Mucosa of descending colon (tissue), 3 donors: ENCODE measurements around the gene MYO16. TPM values are rescaled to one million over a fixed set of nuclear protein-coding genes. Genes with fewer than 3 reads are reported as not detected.

Experiments
- ATAC-seq: fragments of 200-7000 bp; cut with Tn5 transposase; one replicate; pipeline ENCODE4 v1.9.1; 2020; ENCODE audit warnings: mild to moderate bottlenecking, moderate library complexity
- DNase-seq, 3 donors: peaks; one replicate each; pipeline ENCODE4 v3.0.0-alpha.2; 2020
- H3K36me3 ChIP-seq: fragments of 200-600 bp; one replicate; pipeline ENCODE4 v1.8.0; 2021; ENCODE audit warnings: low read depth, mild to moderate bottlenecking
- H3K4me1 ChIP-seq: fragments of 200-600 bp; one replicate; pipeline ENCODE4 v1.8.0; 2021; ENCODE audit warnings: low read depth, mild to moderate bottlenecking
- H3K4me3 ChIP-seq: fragments of 200-600 bp; one replicate; pipeline ENCODE4 v1.8.0; 2021; ENCODE audit warnings: mild to moderate bottlenecking
- H3K9me3 ChIP-seq: fragments of 200-600 bp; one replicate; pipeline ENCODE4 v1.8.0; 2021; ENCODE audit warnings: mild to moderate bottlenecking
- intact Hi-C, 2 donors: fragments of 100-400 bp; cut with DNase I in 1 of 2; cut with micrococcal nuclease in 1 of 2; formaldehyde crosslinking; loops; one replicate each; pipeline versions ENCODE4 v1.11.0 to v1.11.1; 2022; cut with DNase I, micrococcal nuclease
- total RNA-seq, 3 donors: library from RNA; stranded (reverse); fragmentation: NEBNext Ultra II Directional in 2 of 3; extraction: Animal tissue kit (Norgen Biotek cat#: 25700) in 2 of 3; gene quantifications; one replicate each; pipeline versions ENCODE4 v1.2.1 to v1.2.4, GENCODE V29; 2021 to 2023
- TF ChIP-seq, protein P1 (sequence below): fragments of 200-600 bp; IDR thresholded peaks from one replicate; pipeline ENCODE4 v1.8.0; 2022; ENCODE audit warnings: antibody characterized with exemption, mild to moderate bottlenecking
- donor health status: DM: no; HTN: no; CAD: no; lungs with moderate emphysema.
- donor health status: DM: no; HTN: no; CAD: no.
- donor health status: DM: no; HTN: yes; CAD: no.

Gene MYO16
- total RNA-seq, 3 donors from 2014 or later = 0.06 TPM; not detected in 2

DNA sequence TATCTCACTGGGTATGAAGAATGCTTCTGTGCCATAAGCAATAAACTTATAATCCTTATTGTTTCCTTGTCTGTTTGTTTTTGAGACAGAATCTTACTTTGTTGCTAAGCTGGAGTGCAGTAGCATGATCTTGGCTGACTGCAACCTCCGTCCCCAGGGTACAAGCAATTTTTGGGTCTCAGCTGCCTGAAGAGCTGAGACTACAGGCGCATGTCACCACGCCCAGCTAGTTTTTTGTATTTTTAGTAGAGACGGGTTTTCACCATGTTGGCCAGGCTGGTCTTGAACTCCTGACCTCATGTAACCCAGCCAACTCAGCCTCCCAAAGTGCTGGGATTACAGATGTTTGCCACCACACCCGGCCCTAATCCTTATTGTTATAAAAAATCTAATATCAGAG is 112.5 kb downstream of the MYO16 start:
- TF ChIP-seq, protein P1, sequence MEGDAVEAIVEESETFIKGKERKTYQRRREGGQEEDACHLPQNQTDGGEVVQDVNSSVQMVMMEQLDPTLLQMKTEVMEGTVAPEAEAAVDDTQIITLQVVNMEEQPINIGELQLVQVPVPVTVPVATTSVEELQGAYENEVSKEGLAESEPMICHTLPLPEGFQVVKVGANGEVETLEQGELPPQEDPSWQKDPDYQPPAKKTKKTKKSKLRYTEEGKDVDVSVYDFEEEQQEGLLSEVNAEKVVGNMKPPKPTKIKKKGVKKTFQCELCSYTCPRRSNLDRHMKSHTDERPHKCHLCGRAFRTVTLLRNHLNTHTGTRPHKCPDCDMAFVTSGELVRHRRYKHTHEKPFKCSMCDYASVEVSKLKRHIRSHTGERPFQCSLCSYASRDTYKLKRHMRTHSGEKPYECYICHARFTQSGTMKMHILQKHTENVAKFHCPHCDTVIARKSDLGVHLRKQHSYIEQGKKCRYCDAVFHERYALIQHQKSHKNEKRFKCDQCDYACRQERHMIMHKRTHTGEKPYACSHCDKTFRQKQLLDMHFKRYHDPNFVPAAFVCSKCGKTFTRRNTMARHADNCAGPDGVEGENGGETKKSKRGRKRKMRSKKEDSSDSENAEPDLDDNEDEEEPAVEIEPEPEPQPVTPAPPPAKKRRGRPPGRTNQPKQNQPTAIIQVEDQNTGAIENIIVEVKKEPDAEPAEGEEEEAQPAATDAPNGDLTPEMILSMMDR = no peak
- no peak for ATAC-seq
- DNase-seq = no peak
- H3K4me1 ChIP-seq = no peaks in the 10 kb centered on the region
- H3K9me3 ChIP-seq = no peaks in the 10 kb centered on the region
- H3K36me3 ChIP-seq = no peaks in the 10 kb centered on the region
- intact Hi-C loops = no loop called here
- H3K4me3 ChIP-seq = no peak overlapping the region

DNA sequence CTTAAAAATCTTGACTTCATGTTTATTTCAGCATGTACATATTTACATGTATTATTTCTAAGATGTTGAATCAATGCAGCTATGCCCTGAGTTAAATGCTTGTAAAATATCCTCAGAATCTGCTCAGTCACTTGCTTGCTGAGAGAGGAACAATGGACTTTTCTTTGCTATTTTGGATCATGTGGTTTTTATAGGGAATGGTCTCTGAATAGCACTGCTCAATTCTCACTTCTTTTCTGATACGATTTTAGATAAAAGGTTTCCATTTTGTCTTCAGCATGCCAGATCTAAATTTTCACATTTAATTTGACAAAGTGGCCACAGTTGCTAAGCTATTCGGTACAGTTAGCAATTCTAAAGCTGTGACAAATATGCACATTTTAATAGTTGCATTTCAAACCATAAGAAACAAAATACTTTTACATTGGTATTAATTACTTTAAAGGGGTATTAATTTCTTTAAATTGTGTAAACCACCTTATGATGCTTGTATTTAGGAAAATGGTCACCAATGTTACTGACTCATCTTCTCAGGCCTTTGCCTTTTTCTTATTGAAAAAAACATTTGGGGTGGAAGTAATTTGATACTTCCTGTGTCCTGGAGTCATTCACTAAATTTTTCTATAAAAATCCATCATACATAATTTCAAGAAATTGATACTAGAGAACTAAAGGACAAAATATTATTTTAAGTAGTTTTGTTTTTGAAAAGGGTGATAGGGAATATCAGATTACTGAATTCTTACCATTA is 113.5 kb downstream of the MYO16 start:
- H3K4me3 ChIP-seq = no peak overlapping the region
- no peak for DNase-seq
- no peaks in the 10 kb centered on the region for H3K4me1 ChIP-seq
- no peaks in the 10 kb centered on the region for H3K36me3 ChIP-seq
- intact Hi-C loops = no loop called here
- no peak for ATAC-seq
- TF ChIP-seq, protein P1 = no peak
- H3K9me3 ChIP-seq = no peaks in the 10 kb centered on the region

DNA sequence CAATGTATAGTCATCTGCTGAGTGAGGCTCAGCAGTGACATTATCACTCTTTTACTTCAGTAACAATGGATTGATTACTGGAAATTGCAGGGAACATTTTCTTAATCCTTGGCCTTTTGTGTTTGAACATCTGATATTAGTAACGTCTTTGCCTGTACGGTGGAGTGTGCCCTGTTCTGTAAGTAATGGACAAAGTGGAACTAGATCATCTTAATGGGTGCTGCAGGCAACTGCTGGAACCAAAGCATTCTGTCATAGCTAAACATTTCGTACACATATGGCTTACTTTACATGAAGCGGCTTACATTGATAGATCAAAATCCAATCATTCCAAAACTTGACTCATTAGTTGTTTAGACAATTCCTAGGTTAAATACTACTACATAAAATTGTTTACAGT is 114.1 kb downstream of the MYO16 start:
- intact Hi-C loops = no loop called here
- no peaks in the 10 kb centered on the region for H3K36me3 ChIP-seq
- no peaks in the 10 kb centered on the region for H3K4me1 ChIP-seq
- H3K4me3 ChIP-seq = no peak overlapping the region
- DNase-seq (no peak), ATAC-seq (no peak)
- TF ChIP-seq, protein P1 = no peak
- H3K9me3 ChIP-seq = no peaks in the 10 kb centered on the region

DNA sequence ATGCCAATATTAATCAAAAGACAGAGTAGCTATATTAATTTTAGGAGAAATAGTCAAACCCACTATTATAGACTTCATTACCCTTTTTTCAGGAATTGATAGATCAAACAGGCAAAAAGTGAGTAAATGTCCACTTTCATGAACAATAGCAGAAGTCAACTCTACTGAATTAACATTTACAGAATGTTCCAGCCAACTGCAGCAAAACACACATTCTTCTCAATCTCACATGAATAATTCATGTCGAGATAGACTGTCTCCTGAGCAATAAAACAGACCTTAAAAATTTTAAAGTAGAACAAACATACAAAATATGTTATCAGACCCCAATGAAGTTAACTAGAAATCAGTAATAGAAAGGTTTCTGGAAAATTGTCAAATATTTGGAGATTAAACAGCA is 118.4 kb downstream of the MYO16 start:
- no peak for ATAC-seq
- DNase-seq = no peak

DNA sequence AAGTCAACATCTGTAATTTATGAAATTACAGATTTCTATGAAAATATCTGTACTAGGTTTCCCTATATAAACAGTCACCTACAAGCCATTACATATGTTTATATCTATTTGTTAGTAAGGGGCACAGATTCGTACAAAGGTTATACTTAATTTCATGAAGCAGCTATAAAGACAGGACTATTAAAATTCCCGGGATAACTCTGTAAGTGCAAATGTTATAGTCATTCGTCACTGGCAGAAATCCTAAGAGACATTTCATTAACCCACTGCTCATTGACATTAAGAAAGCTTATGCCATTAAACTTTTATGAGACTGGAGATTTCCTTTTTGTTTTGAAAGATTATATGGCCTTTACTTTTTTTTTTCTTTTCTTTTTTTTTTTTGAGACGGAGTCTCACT is 122.9 kb downstream of the MYO16 start:
- no peak for DNase-seq
- Histone ChIP-seq H3K4me1 (no peaks in the 10 kb centered on the region), H3K36me3 (no peaks in the 10 kb centered on the region), H3K9me3 (no peaks in the 10 kb centered on the region), H3K4me3 (no peak overlapping the region)
- ATAC-seq = no peak
- intact Hi-C loops = no loop called here
- TF ChIP-seq, protein P1 = no peak

More for the DNA sequence above, 118.4 kb downstream of the MYO16 start:
- TF ChIP-seq, protein P1 = no peak
- Histone ChIP-seq H3K4me1 (no peaks in the 10 kb centered on the region), H3K4me3 (no peak overlapping the region), H3K36me3 (no peaks in the 10 kb centered on the region), H3K9me3 (no peaks in the 10 kb centered on the region)
- intact Hi-C loops = no loop called here
